ENCODE data around the gene GPR155.

Gene GPR155, protein sequence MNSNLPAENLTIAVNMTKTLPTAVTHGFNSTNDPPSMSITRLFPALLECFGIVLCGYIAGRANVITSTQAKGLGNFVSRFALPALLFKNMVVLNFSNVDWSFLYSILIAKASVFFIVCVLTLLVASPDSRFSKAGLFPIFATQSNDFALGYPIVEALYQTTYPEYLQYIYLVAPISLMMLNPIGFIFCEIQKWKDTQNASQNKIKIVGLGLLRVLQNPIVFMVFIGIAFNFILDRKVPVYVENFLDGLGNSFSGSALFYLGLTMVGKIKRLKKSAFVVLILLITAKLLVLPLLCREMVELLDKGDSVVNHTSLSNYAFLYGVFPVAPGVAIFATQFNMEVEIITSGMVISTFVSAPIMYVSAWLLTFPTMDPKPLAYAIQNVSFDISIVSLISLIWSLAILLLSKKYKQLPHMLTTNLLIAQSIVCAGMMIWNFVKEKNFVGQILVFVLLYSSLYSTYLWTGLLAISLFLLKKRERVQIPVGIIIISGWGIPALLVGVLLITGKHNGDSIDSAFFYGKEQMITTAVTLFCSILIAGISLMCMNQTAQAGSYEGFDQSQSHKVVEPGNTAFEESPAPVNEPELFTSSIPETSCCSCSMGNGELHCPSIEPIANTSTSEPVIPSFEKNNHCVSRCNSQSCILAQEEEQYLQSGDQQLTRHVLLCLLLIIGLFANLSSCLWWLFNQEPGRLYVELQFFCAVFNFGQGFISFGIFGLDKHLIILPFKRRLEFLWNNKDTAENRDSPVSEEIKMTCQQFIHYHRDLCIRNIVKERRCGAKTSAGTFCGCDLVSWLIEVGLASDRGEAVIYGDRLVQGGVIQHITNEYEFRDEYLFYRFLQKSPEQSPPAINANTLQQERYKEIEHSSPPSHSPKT

GRCh38 chr2:174486563-174487107, at the start of gene GPR155:
Gene GPR155, minus strand, starts transcription at chr2:174487029. Its CDS starts 5,073 bp downstream, at chr2:174481956.
- no peak for DNase-seq (ENCODE audit: low spot score)

GRCh38 chr2:174535757-174536703, 49.2 kb upstream of the GPR155 start:
- no peak for DNase-seq (ENCODE audit: low spot score)

DNA sequence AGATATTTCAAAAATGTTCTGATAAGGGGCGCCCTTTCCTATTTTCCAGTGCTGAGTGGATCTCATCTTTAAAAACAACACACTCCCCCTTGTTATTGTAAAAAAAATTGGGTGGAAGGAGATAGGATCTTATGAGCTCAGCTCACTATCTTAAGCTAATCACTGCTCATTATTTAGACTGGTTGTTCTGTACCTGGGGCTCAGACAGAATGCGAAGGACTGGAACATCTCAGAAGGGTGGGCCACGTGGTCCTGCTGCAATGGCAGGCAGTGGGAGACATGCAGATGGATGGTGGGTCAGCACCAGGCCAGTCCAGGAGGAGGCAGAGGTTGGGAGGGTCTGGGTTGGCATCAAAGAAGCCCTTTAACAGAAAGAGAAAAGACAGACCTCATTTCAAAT, 48.3 kb upstream of the GPR155 start:
- no peak for DNase-seq (ENCODE audit: low spot score)

DNA sequence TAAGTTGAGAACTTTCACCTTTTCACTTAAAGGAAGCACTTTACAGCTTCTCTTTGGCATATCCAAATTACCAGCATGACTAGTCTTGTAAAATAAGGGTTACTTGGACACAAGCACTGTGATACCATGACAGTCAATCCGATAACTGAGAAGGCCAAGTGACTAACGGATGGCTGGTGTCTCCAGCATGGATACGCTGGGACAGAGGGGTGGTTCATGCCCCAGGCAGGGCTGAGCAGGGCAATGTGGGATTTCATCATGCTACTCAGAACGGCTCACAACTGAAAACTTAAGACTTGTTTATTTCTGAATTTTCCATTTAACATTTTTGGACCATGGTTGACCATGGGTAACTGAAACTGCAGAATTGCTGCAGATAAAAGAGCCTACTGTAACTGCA, 43.1 kb upstream of the GPR155 start:
- DNase-seq (ENCODE audit: low spot score) = no peak

GRCh38 chr2:174527959-174528358, 41.1 kb upstream of the GPR155 start:
- no peak for DNase-seq (ENCODE audit: low spot score)

DNA sequence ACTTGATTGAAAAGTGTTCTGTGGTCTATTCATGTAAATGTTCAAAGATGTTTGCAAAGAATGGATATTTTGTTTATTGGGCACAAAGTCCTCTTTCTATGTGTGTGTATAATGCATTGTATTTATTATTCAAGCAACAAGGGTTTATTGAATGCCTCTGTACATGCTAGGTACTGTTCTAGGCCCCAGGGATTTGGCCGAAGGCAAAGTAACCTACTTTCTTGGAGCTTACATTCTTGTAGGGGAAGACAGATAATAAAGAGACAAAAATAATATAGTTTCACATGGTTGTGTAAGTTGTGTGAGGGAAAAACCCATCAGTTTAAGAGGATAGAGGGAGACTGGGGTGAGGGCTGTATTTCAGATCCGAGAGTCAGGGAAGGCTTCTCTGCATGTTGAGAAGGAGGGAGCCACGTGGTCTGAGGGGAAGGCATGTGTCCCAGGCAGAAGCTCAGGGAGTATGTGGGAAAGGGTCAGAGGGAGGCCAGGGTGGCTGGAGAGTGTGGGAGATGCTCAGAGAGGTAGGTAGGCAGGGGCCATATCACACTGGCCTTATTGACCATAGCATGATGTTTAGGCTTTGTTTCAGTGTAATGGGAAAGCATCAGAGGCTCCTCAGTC, 40.4 kb upstream of the GPR155 start:
- no peak for DNase-seq (ENCODE audit: low spot score)

DNA sequence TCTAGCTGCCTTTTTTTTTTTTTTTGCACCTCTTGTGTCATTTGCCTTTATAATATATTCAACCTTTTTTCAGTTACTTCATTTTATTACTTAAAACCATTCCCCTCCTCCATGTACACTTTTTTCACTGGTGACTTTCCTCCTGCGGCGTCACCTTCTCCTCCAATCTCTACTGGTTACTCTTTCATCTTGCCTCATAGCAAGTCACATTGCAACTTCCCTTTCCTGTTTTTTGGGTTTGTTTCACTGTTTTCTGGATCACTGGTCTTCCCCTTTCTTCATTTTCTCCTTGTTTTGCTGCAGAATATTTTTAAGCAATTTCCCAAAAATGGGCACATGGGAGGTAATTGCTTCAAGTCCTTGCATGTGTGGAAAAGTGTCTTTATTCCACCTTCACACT, 37.7 kb upstream of the GPR155 start:
- DNase-seq (ENCODE audit: low spot score) = no peak

DNA sequence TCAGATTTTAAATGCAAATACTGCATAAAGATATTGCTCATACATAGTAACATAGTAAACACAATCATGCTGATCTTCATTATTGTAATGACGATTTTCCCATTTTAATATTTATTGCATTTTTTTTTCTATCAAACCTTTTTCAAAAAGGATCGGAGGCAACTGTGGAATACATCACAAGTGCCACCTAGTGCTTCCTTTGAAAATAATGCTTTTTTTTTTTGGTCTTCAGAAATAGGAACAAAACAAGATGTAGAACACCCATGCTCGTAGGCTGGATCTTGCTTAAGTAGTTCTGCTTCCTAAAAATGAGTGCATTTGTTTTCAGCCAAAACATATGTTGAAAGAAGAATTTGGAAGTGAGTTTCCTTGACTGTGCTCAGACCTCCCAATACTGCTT, 35.7 kb upstream of the GPR155 start:
- DNase-seq (ENCODE audit: low spot score) = no peak

DNA sequence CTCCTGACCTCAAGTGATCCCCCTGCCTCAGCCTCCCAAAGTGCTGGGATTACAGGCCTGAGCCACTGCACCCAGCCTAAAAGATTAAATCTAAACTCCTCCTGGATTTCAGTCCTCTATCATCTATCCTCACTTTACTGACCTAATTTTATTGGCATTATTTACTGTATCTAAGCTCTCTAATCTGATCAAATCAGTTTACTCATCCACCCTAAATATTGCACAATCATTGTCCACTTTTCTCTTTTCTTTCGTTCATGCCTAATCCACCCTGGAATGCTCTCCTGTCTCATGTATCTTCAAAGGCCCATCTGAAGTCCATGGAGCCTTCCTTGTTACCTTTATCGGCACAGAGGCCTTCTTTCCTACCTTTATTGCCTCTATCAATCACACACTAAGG, 31.6 kb upstream of the GPR155 start:
- no peak for DNase-seq (ENCODE audit: low spot score)

- DNase-seq (ENCODE audit: low spot score) = no peak
These were observed 29.9 kb upstream of the GPR155 start for GRCh38 chr2:174516501-174517378.

GRCh38 chr2:174512345-174512744, 25.5 kb upstream of the GPR155 start:
- DNase-seq (ENCODE audit: low spot score) = no peak

GRCh38 chr2:174511580-174512260, 24.9 kb upstream of the GPR155 start:
- DNase-seq (ENCODE audit: low spot score) = no peak

DNA sequence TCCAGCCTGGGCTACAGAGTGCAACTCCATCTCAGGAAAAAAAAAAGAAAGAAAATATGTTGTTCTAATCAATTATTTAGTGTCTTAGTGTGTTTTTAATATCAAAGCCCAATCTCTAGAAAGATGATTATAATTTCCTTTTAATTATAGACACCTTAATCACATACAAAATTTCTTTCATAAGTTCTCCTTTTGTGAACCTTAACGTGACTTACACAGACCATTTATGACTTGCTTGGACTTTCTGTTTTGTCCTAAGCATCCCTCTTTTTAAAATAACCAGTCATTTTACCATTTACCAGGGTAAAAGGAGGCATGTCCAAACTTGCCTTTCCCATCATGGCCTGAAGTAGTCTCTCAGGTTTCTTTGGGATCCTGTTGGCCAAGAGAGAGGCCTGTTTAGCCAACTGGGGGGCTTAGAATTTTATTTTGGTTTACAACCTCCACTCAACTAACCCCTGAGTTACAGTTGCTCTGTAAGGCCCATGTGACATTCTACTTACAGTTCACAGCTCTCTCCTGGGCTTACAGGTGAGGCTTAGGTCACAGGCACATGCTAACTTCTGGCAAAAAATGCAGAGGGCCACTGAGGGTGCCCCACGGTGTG, 23.9 kb upstream of the GPR155 start:
- no peak for DNase-seq (ENCODE audit: low spot score)

GRCh38 chr2:174503161-174503809, 16.5 kb upstream of the GPR155 start:
- no peak for DNase-seq (ENCODE audit: low spot score)

GRCh38 chr2:174499371-174499770, 12.5 kb upstream of the GPR155 start:
- no peak for DNase-seq (ENCODE audit: low spot score)

DNA sequence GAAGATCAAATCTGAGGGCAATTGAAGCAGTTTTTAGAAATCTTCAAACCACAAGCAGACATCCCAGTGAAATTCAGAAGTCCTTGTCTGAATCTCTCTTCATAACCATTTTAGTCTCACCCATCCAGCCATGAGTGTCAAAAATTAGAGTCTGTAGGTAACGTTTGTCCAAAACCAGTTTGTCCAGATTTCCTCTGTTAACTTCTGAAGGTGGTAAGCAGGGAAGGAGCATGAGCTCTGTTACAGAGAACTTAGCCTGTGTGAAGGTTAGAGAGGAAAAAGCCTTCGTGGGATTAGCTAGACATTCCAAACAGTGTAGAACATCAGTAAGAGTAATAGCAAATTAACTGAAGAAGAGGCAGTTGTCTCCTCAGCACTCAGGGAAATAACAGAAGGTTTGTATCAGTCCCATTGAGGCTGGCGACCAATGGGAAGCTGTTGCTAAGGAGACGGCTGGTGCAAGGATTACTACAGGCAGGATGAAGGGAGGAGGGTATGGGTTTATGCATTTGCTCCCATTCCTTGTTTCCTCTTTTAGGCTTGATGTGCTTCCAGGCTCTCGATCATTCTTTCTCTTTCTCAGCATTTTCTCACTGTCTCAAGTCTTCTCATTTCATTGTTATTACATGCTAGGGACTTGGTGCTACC, 8.7 kb upstream of the GPR155 start:
- no peak for DNase-seq (ENCODE audit: low spot score)

GRCh38 chr2:174493549-174494331, 6.9 kb upstream of the GPR155 start:
- DNase-seq (ENCODE audit: low spot score) = no peak
